C4-2B (cell line): ENCODE data around the gene ELL2.

Source experiments
- H3K27ac ChIP-seq: fragments of 450-650 bp; 2 replicates; pipeline ENCODE4 v1.5.1; 2017
- CTCF ChIP-seq: fragments of 450-650 bp; conservative IDR thresholded peaks from 2 replicates; pipeline ENCODE4 v1.5.1; 2017; ENCODE audit warnings: mild to moderate bottlenecking
- ZFX ChIP-seq: fragments of 450-650 bp; IDR thresholded peaks from 2 replicates; pipeline ENCODE4 v1.6.1; 2017

Gene ELL2

GRCh38 chr5:95954716-95955115, 6.9 kb downstream of the ELL2 start:
- TF ChIP-seq CTCF, result no peak
- TF ChIP-seq ZFX, result no peak
- no peak overlapping the region for H3K27ac ChIP-seq

DNA sequence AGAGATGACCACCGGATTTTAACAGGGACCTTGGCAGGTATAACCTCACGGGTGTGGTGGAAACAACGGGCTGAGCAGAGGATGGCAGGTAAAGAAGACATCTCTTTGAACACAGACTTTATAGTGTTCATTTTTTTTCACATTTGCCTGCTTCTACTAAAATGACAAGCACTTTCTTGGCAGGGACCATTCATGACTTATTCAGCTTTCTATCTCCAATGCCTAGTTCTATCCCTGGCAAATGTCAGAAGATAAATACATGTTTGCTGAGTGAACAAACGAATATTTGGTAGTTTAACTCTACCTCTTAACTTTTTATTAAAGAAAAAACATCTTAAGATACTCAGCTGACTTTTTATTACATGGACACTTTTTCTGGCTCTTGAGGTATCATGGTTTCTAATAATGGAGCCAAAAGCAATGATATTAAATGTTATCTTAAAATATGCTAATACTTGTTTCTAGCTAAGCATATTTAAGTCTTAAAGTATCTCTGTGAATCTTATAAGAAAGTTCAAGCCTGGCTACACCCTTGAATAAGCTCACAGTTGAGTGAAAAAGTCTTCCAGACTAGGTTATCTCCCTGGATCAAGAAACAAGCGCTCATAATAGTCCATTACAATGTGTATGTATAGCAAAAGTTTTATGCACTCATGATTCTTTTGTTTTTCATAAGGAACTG, 8.5 kb downstream of the ELL2 start:
- TF ChIP-seq CTCF (no peak), ZFX (no peak)
- no peak overlapping the region for H3K27ac ChIP-seq

- TF ChIP-seq ZFX (no peak), CTCF (no peak)
- no peak overlapping the region for H3K27ac ChIP-seq
Measured at GRCh38 chr5:95951916-95952315, 9.7 kb downstream of the ELL2 start.

DNA sequence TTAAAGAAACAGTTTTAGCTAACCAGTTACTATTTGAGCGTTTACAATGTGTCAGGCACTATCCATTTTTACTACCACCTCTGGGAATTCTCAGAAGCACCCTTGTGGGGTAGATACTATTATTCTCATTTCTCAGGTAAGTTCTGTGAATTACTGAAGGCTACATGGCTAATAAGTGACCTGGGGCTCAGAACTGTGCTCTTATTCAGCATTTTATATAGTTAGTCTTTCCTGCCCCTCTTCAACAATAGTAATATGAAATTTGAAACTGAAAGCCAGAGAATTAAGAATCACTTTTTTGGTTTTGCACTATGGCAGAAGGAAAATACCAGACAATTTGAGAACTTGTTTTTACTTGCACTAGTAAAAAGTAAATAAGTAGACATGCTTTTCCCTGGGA, 11.8 kb downstream of the ELL2 start:
- H3K27ac ChIP-seq, result no peak overlapping the region
- TF ChIP-seq ZFX (no peak), CTCF (no peak)

GRCh38 chr5:95948631-95949030, 13.0 kb downstream of the ELL2 start:
- no peak overlapping the region for H3K27ac ChIP-seq
- no peak for TF ChIP-seq ZFX
- no peak for TF ChIP-seq CTCF

DNA sequence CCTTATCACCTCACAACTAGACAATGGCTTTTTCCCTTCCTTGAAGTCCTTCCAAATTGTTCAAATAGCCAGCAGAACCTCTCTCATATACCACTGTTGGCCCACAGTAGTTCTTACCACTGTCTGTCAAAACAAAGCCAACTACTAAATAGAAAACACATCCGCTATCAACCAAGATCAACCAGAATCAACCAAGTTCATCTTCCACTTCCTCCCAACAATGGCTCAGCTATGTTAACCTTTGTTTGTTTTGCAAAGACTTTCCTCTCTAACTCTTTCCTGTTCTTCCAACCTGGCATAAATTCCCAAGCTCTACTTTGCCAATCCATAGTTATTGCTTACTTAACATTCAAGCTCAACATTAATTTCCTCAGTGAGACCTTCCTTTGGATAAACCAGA, 15.2 kb downstream of the ELL2 start:
- H3K27ac ChIP-seq, result no peak overlapping the region; the same call in 1 of the 2 replicates

GRCh38 chr5:95942968-95943367, 18.7 kb downstream of the ELL2 start:
- no peak overlapping the region for H3K27ac ChIP-seq
- no peak for TF ChIP-seq ZFX

More for the DNA sequence above, 15.2 kb downstream of the ELL2 start:
- no peak for TF ChIP-seq ZFX
- TF ChIP-seq CTCF, result no peak

DNA sequence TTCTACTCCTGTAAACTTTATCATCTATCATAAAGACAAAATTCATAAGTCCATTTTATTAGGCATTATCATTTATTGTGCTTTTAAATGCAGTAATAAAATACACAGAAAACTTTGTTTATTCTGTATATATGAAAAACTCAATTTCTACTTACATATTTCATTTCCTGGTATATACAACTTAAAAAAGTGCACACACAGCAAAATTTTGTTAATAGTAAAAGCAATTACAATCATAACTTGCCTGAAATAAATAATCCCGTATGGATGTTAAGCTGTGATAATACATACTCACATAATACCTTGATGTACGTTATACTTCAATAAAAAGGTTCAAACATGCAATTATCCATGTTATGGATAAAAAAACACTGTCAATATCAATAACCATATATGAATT, 19.2 kb downstream of the ELL2 start:
- TF ChIP-seq ZFX (no peak), CTCF (no peak)
- no peak overlapping the region for H3K27ac ChIP-seq
